Activated naive CD4-positive, alpha-beta T cell treated with anti-CD3 and anti-CD28 coated beads, Interleukin-2, amount 50 U/mL, for 72 hours (primary cell): ENCODE results near the gene TIMP2. TPM values are rescaled to one million over a fixed set of nuclear protein-coding genes. Genes with fewer than 3 reads are reported as not detected.
"Not testable (repeated sequence)": the region's sequence is repeated elsewhere in the genome, so short reads cannot be mapped to it uniquely, and the experiment has no call there.

Experiments
- ATAC-seq, 2 donors: fragments of 150-1000 bp; cut with Tn5 transposase; 2 replicates each; pipeline ENCODE4 v1.10.0; 2021; ENCODE audit warnings: mild to moderate bottlenecking in 2 of 2, moderate library complexity in 2 of 2
- DNase-seq, 2 donors: peaks; one replicate each; pipeline ENCODE4 v3.0.0; 2021 to 2022; ENCODE audit warnings: low spot score in 2 of 2
- H3K27ac Mint-ChIP-seq, 2 donors: one replicate each; pipeline ENCODE4 v1.8.0; 2022; ENCODE audit warnings: mild to moderate bottlenecking in 2 of 2, mixed read lengths in 2 of 2
- H3K36me3 Mint-ChIP-seq, 2 donors: one replicate each; pipeline ENCODE4 v1.8.0; 2022; ENCODE audit warnings: mixed read lengths in 2 of 2
- H3K9me3 Mint-ChIP-seq, 2 donors: one replicate each; pipeline ENCODE4 v1.8.0; 2022; ENCODE audit warnings: mixed read lengths in 2 of 2
- total RNA-seq, 2 donors: library from RNA; stranded (reverse); gene quantifications; one replicate each; pipeline ENCODE4 v1.2.3, GENCODE V29; 2022

TIMP2 gene
- total RNA-seq, 2 donors from 2014 or later: 1.1 TPM

GRCh38 chr17:78873519-78874340, 51.5 kb downstream of the TIMP2 start:
- Mint-ChIP-seq H3K27ac (no peak overlapping the region), H3K36me3 (no peaks in the 10 kb centered on the region), H3K9me3 (no peaks in the 10 kb centered on the region)
- DNase-seq (no peak), ATAC-seq (no peak)

- no peak overlapping the region for H3K27ac Mint-ChIP-seq
These were observed 52.7 kb downstream of the TIMP2 start for GRCh38 chr17:78872486-78872885.

DNA sequence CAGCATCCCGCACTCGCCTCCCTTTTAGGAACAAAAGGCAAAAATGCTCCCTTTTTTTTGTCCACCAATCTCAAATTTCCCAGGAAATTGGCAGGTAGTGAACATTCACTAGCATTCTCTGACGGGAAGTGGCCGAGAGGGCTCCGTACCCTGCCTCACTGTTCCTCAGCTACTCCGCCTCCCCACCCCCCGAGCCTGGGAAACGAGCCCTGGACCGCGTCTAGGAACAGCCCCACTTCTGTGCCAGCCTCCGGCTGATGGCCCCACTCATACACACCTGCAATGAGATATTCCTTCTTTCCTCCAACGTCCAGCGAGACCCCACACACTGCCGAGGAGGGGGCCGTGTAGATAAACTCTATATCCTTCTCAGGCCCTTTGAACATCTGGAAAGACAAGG, 54.6 kb downstream of the TIMP2 start:
- DNase-seq (no peak), ATAC-seq (no peak)
- H3K9me3 Mint-ChIP-seq: no peaks in the 10 kb centered on the region
- no peak overlapping the region for H3K27ac Mint-ChIP-seq
- no peaks in the 10 kb centered on the region for H3K36me3 Mint-ChIP-seq

More at GRCh38 chr17:78872486-78872885, 52.7 kb downstream of the TIMP2 start:
- DNase-seq (no peak), ATAC-seq (no peak)
- Mint-ChIP-seq H3K36me3 (no peaks in the 10 kb centered on the region), H3K9me3 (no peaks in the 10 kb centered on the region)

GRCh38 chr17:78868391-78868790, 56.8 kb downstream of the TIMP2 start:
- ATAC-seq (no peak), DNase-seq (no peak)
- H3K27ac Mint-ChIP-seq: no peak overlapping the region
- no peaks in the 10 kb centered on the region for H3K36me3 Mint-ChIP-seq
- H3K9me3 Mint-ChIP-seq: no peaks in the 10 kb centered on the region

- not testable (repeated sequence) for H3K9me3 Mint-ChIP-seq, ATAC-seq, DNase-seq, H3K27ac Mint-ChIP-seq, H3K36me3 Mint-ChIP-seq
These were observed 58.1 kb downstream of the TIMP2 start for GRCh38 chr17:78867046-78867445.

GRCh38 chr17:78865682-78866390, 59.4 kb downstream of the TIMP2 start:
- Mint-ChIP-seq H3K36me3 (no peaks in the 10 kb centered on the region), H3K27ac (no peak overlapping the region), H3K9me3 (no peaks in the 10 kb centered on the region)
- peak; percentile 69 to 82 for ATAC-seq
- peak; percentile 69 to 79 for DNase-seq

- no peaks in the 10 kb centered on the region for H3K36me3 Mint-ChIP-seq
- ATAC-seq: no peak
- no peaks in the 10 kb centered on the region for H3K9me3 Mint-ChIP-seq
- H3K27ac Mint-ChIP-seq: no peak overlapping the region
- no peak for DNase-seq
These were observed 61.1 kb downstream of the TIMP2 start for GRCh38 chr17:78864117-78864516.

DNA sequence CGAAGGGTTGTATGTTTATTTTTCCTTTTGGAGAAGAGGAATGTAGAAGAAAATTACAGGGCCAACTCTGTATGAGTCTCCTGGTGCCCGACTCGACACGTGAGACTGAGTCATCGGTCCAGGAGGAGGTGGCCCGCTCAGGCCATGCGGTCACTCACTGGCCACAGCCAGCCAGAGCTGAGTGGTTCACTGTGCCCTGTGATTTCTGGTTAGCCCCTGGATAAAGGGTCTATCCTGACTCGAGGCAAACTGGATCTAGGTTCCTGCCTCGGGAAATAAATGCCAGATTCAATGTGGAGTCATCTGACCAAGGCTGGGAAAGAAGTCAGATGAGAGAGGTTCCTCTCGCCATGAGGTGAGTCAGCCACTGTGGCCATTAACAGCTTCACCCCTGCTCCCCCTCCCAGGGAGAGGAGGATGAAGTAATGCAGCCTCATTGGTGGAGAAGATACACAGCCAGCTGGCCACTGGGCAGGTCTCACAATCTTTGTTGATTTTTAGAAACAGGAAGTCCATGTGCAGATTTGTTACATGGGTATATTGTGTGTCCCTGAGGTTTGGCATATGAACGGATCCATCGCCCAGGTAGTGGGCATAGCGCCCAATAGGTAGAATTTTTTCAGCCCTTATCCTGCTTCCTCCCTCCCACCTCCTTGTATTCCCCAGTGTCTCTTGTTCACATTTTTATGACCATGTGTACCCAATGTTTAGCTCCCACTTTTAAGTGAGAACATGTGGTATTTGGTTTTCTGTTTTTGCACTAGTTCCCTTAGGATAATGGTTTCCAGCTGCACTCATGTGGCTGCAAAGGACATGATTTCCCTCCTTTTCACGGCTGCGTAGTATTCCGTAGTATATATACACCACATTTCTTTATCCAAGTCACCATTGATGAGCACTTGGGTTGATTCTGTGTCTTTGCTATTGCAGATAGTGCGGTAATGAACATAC, 62.8 kb downstream of the TIMP2 start:
- DNase-seq (no peak), ATAC-seq (no peak)
- Mint-ChIP-seq H3K9me3 (no peaks in the 10 kb centered on the region), H3K27ac (no peak overlapping the region), H3K36me3 (no peaks in the 10 kb centered on the region)

GRCh38 chr17:78861229-78861628, 64.0 kb downstream of the TIMP2 start:
- no peaks in the 10 kb centered on the region for H3K36me3 Mint-ChIP-seq
- ATAC-seq (no peak), DNase-seq (no peak)
- no peaks in the 10 kb centered on the region for H3K9me3 Mint-ChIP-seq
- H3K27ac Mint-ChIP-seq: no peak overlapping the region

GRCh38 chr17:78859051-78859450, 66.1 kb downstream of the TIMP2 start:
- H3K9me3 Mint-ChIP-seq: no peaks in the 10 kb centered on the region
- no peaks in the 10 kb centered on the region for H3K36me3 Mint-ChIP-seq
- no peak for DNase-seq
- ATAC-seq: no peak
- H3K27ac Mint-ChIP-seq: no peak overlapping the region

- no peak for ATAC-seq
- no peak for DNase-seq
- Mint-ChIP-seq H3K9me3 (no peaks in the 10 kb centered on the region), H3K27ac (no peak overlapping the region), H3K36me3 (no peaks in the 10 kb centered on the region)
These were observed 67.9 kb downstream of the TIMP2 start for GRCh38 chr17:78857266-78857665.

- no peak overlapping the region for H3K27ac Mint-ChIP-seq
- no peaks in the 10 kb centered on the region for H3K9me3 Mint-ChIP-seq
- DNase-seq (no peak), ATAC-seq (no peak)
- no peaks in the 10 kb centered on the region for H3K36me3 Mint-ChIP-seq
These were observed 69.5 kb downstream of the TIMP2 start for GRCh38 chr17:78855561-78856165.

DNA sequence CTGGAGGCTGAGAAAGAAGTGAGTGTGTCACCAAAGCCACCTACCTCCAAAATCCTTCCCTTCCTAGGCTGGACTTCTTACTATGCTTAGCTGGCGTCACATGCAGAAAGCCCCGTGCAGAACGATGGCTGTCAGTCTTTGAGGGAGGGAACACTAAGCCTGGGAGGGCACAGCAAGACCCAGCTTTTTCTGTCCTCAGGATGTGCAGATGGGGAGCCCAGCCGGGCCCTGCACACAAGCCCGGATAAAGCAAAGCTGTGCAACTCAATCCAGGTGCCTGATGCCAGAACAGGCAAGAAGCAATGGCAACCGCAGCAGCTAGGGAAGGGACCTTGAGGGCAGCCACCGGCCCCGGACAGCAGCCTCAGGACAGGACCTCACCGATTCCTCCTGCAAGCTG, 70.7 kb downstream of the TIMP2 start:
- Mint-ChIP-seq H3K36me3 (no peaks in the 10 kb centered on the region), H3K9me3 (no peaks in the 10 kb centered on the region), H3K27ac (no peak overlapping the region)
- ATAC-seq: no peak
- no peak for DNase-seq

DNA sequence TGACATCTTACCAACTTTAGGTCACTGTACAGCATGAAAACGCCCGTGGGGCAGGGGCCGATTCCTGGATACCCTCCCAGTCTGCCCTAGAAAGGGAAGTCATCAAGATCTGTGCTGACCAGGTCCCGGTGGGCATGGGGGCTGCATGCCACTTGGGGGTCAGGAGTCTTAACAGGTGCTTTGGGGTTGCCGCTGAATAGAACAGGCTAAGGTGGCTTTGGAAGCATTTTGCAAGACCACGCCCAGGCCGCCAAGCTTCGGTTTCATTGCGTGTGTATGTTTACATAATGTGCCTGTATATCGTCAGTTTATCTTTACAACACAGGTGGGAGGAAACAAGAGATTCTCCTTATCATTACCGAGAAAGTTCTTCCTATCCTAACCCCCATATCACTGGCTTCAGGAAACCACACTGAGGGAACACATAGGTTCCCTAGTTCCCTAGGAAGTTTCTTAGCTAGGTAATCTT, 71.2 kb downstream of the TIMP2 start:
- ATAC-seq: no peak
- DNase-seq: no peak
- Mint-ChIP-seq H3K36me3 (no peaks in the 10 kb centered on the region), H3K27ac (no peak overlapping the region), H3K9me3 (no peaks in the 10 kb centered on the region)

- H3K9me3 Mint-ChIP-seq: no peaks in the 10 kb centered on the region
- no peak overlapping the region for H3K27ac Mint-ChIP-seq
- no peak for ATAC-seq
- no peaks in the 10 kb centered on the region for H3K36me3 Mint-ChIP-seq
- DNase-seq: no peak
These were observed 72.5 kb downstream of the TIMP2 start for GRCh38 chr17:78852709-78853121.

DNA sequence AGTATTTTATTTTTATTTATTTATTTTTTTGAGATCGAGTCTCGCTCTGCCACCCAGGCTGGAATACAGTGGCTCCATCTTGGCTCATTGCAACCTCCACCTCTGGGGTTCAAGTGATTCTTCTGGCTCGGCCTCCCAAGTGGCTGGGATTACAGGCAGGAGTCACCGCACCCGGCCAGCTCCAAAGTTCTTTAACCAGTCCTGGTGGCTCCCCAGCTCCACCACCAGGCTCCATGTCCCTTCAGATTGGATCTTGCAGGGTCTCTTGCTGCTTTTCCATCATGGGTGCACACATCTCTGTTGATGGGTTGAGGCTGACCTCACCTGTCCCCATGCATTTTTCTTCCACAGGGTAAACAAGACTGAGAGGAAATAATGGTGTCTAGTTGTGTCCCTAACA, 76.2 kb downstream of the TIMP2 start:
- Mint-ChIP-seq H3K9me3 (no peaks in the 10 kb centered on the region), H3K27ac (peak overlapping the region in 1 of 2 donors; percentile 68), H3K36me3 (no peaks in the 10 kb centered on the region)
- ATAC-seq (no peak), DNase-seq (no peak)
